HL-60 (cell line): ENCODE measurements around the gene B9D2.

Source experiments
- DNase-seq, 2 experiments: peaks; one replicate each; pipeline ENCODE4 v3.0.0-alpha.2; 2010 to 2020; ENCODE audit warnings: low read depth in 1 of 2, low spot score in 1 of 2
- H3K27ac ChIP-seq: fragments of 250-450 bp; sonication (Bioruptor Pico); replicated peaks from 2 replicates; pipeline ENCODE4 v1.5.1; 2020; ENCODE audit warnings: mild to moderate bottlenecking, moderate library complexity
- H3K27me3 ChIP-seq: fragments of 250-450 bp; sonication (Bioruptor Pico); 2 replicates; pipeline ENCODE4 v1.5.1; 2021; ENCODE audit warnings: mild to moderate bottlenecking, moderate library complexity; ENCODE audit not compliant: insufficient read depth, poor library complexity, severe bottlenecking
- H3K4me3 ChIP-seq: replicated peaks from 2 replicates; pipeline ENCODE4 v1.5.1; 2011; ENCODE audit warnings: mild to moderate bottlenecking, control low read depth, low read length; ENCODE audit not compliant: insufficient read depth
- CTCF ChIP-seq: IDR thresholded peaks from one replicate; pipeline ENCODE4 v1.5.1; 2011; ENCODE audit warnings: low read length, control low read depth, inconsistent platforms; ENCODE audit not compliant: insufficient read depth
- GABPA ChIP-seq: IDR thresholded peaks from 2 replicates; pipeline ENCODE4 v1.6.1; 2012; ENCODE audit warnings: low read depth
- POLR2AphosphoS5 ChIP-seq: IDR thresholded peaks from 2 replicates; pipeline ENCODE4 v1.6.1; 2012; ENCODE audit warnings: low read depth
- REST ChIP-seq: IDR thresholded peaks from 2 replicates; pipeline ENCODE4 v1.6.1; 2012; ENCODE audit warnings: low read depth; ENCODE audit not compliant: insufficient replicate concordance
- SPI1 ChIP-seq: IDR thresholded peaks from 2 replicates; pipeline ENCODE4 v1.6.1; 2012; ENCODE audit warnings: low read depth, mild to moderate bottlenecking, borderline replicate concordance

Gene B9D2

GRCh38 chr19:41359741-41360140 lies 4.2 kb downstream of the B9D2 start:
- DNase-seq, result no peak
- Histone ChIP-seq H3K4me3 (no peak overlapping the region), H3K27me3 (no peaks in the 10 kb centered on the region), H3K27ac (no peak overlapping the region)
- TF ChIP-seq CTCF, result no peak

- no peak for DNase-seq
- Histone ChIP-seq H3K4me3 (no peak overlapping the region), H3K27ac (no peak overlapping the region), H3K27me3 (no peaks in the 10 kb centered on the region)
- TF ChIP-seq REST, result no peak
- no peak for TF ChIP-seq GABPA
- no peak for TF ChIP-seq CTCF
- TF ChIP-seq SPI1, result no peak
- no peak for TF ChIP-seq POLR2AphosphoS5
These were observed 6.2 kb downstream of the B9D2 start for GRCh38 chr19:41357746-41358145.

- TF ChIP-seq SPI1, result peak; percentile 65; the same call in 1 of the 2 replicates
- no peak for TF ChIP-seq POLR2AphosphoS5
- DNase-seq, result peak in 1 of 2 experiments; percentile 72
- no peak overlapping the region for H3K4me3 ChIP-seq
- H3K27me3 ChIP-seq, result no peaks in the 10 kb centered on the region
- no peak overlapping the region for H3K27ac ChIP-seq
These were observed 6.8 kb downstream of the B9D2 start for GRCh38 chr19:41356984-41357739.

- no peak overlapping the region for H3K27ac ChIP-seq
- no peak overlapping the region for H3K4me3 ChIP-seq
- no peak for DNase-seq
- no peaks in the 10 kb centered on the region for H3K27me3 ChIP-seq
- TF ChIP-seq SPI1 (no peak), REST (no peak), POLR2AphosphoS5 (no peak; the same call in 1 of the 2 replicates), GABPA (no peak), CTCF (no peak)
These were observed 8.1 kb downstream of the B9D2 start for GRCh38 chr19:41355802-41356201.
